H1 (cell line): ENCODE data around the gene TSC22D1. TPM values are rescaled to one million over a fixed set of nuclear protein-coding genes. Genes with fewer than 3 reads are reported as not detected.

Source experiments
- CTCF ChIA-PET: fragments of 300-600 bp; sonication (Branson Sonifier 250); formaldehyde crosslinking; loops from one replicate; lab custom pipeline; 2021; ENCODE audit not compliant: partially characterized antibody; lab: Charles Lee
- POLR2A ChIA-PET: fragments of 300-600 bp; sonication (Branson Sonifier 250); formaldehyde crosslinking; loops from one replicate; lab custom pipeline; 2021; ENCODE audit warnings: inconsistent platforms; ENCODE audit not compliant: partially characterized antibody; lab: Charles Lee
- DNase-seq, 2 experiments: peaks; one replicate each; pipeline versions ENCODE4 v3.0.0 to v3.0.0-alpha.2; 2010 to 2022; ENCODE audit warnings: low spot score in 2 of 2, low read depth in 1 of 2, mixed read lengths in 1 of 2
- FAIRE-seq: peaks from 2 replicates; lab custom pipeline; 2011; peaks lifted over from hg19 to GRCh38; lab: Jason Lieb, UNC
- H2AFZ ChIP-seq: 2 replicates; pipeline ENCODE4 v1.8.1; 2012; ENCODE audit warnings: low read length, inconsistent platforms
- H2AK5ac ChIP-seq: 2 replicates; pipeline ENCODE4 v1.6.1; 2013; ENCODE audit warnings: low read depth, low read length
- H2BK120ac ChIP-seq: replicated peaks from 2 replicates; pipeline ENCODE3; 2013; ENCODE audit warnings: low read depth, low read length, inconsistent platforms
- H2BK12ac ChIP-seq: 2 replicates; pipeline ENCODE4 v1.6.1; 2013; ENCODE audit warnings: low read depth, low read length
- H2BK15ac ChIP-seq: 2 replicates; pipeline ENCODE4 v1.6.1; 2013; ENCODE audit warnings: low read length
- H2BK20ac ChIP-seq: 2 replicates; pipeline ENCODE4 v1.6.1; 2013; ENCODE audit warnings: low read length
- H2BK5ac ChIP-seq: 2 replicates; pipeline ENCODE4 v1.6.1; 2013; ENCODE audit warnings: low read depth, low read length
- H3K14ac ChIP-seq: 2 replicates; pipeline ENCODE4 v1.6.1; 2013; ENCODE audit warnings: inconsistent platforms; ENCODE audit not compliant: insufficient read length
- H3K18ac ChIP-seq: 2 replicates; pipeline ENCODE4 v1.6.1; 2013; ENCODE audit warnings: low read length; ENCODE audit errors: extremely low read depth
- H3K23ac ChIP-seq: 2 replicates; pipeline ENCODE4 v1.6.1; 2013; ENCODE audit warnings: inconsistent platforms; ENCODE audit not compliant: insufficient read length
- H3K23me2 ChIP-seq: 2 replicates; pipeline ENCODE4 v1.6.1; 2013; ENCODE audit warnings: low read depth, low read length
- H3K27ac ChIP-seq: 2 replicates; pipeline ENCODE4 v1.6.1; 2011; ENCODE audit warnings: low read depth, low read length, inconsistent platforms
- H3K27me3 ChIP-seq, 4 experiments: replicated peaks in 1 of 4; 1 replicate in 1 of 4; 2 replicates in 3 of 4; pipeline versions ENCODE4 v1.6.1 to v1.8.1; 2011 to 2013; ENCODE audit warnings: low read length in 3 of 4, mild to moderate bottlenecking in 3 of 4, inconsistent platforms in 2 of 4, mixed read lengths in 2 of 4, moderate library complexity in 1 of 4; ENCODE audit not compliant: control insufficient read depth in 3 of 4, insufficient read depth in 3 of 4; ENCODE audit errors: extremely low read depth in 1 of 4
- H3K36me3 ChIP-seq, 4 experiments: 2 replicates each; pipeline versions ENCODE4 v1.6.1 to v1.8.1; 2011 to 2013; ENCODE audit warnings: mild to moderate bottlenecking in 4 of 4, low read length in 3 of 4, moderate library complexity in 2 of 4, control low read depth in 1 of 4, inconsistent platforms in 1 of 4; ENCODE audit not compliant: insufficient read depth in 4 of 4, control insufficient read depth in 2 of 4
- H3K4ac ChIP-seq: replicated peaks from 2 replicates; pipeline ENCODE3; 2013; ENCODE audit warnings: low read length, low read depth, mixed read lengths, inconsistent platforms; ENCODE audit not compliant: insufficient read length
- H3K4me1 ChIP-seq, 4 experiments: replicated peaks in 1 of 4; 1 replicate in 1 of 4; 2 replicates in 3 of 4; pipeline versions ENCODE4 v1.6.1 to v1.8.1; 2011 to 2013; ENCODE audit warnings: low read length in 3 of 4, inconsistent platforms in 2 of 4, mixed read lengths in 1 of 4; ENCODE audit not compliant: insufficient read depth in 4 of 4, control insufficient read depth in 3 of 4
- H3K4me2 ChIP-seq, 2 experiments: 2 replicates each; pipeline versions ENCODE4 v1.6.1 to v1.8.1; 2011 to 2013; ENCODE audit warnings: low read depth in 2 of 2, low read length in 2 of 2, control low read depth in 1 of 2, inconsistent platforms in 1 of 2, mild to moderate bottlenecking in 1 of 2; ENCODE audit not compliant: insufficient read depth in 1 of 2
- H3K4me3 ChIP-seq, 4 experiments: fragments of 200-600, 300-600 bp in 1 of 4; sonication (generic), shearing (Covaris generic), sonication (Bioruptor Twin) in 1 of 4; 2 replicates each; pipeline versions ENCODE4 v1.5.1 to v1.8.1; 2011 to 2016; ENCODE audit warnings: low read length in 4 of 4, low read depth in 3 of 4, control low read depth in 2 of 4, inconsistent platforms in 2 of 4, mild to moderate bottlenecking in 2 of 4, mixed read lengths in 1 of 4, moderate library complexity in 1 of 4; ENCODE audit not compliant: insufficient read depth in 2 of 4; ENCODE audit errors: extremely low read depth in 1 of 4
- H3K56ac ChIP-seq: replicated peaks from 2 replicates; pipeline ENCODE3; 2013; ENCODE audit warnings: low read depth, mild to moderate bottlenecking, mixed read lengths, low read length, inconsistent platforms; ENCODE audit not compliant: insufficient read length
- H3K79me1 ChIP-seq: 2 replicates; pipeline ENCODE4 v1.6.1; 2013; ENCODE audit warnings: low read depth, low read length, control low read depth
- H3K79me2 ChIP-seq, 2 experiments: 2 replicates each; pipeline versions ENCODE4 v1.6.1 to v1.8.1; 2012 to 2013; ENCODE audit warnings: low read length in 2 of 2, mild to moderate bottlenecking in 2 of 2, inconsistent platforms in 1 of 2; ENCODE audit not compliant: insufficient read depth in 2 of 2, control insufficient read depth in 1 of 2
- H3K9ac ChIP-seq, 4 experiments: replicated peaks in 1 of 4; 1 replicate in 1 of 4; 2 replicates in 3 of 4; pipeline versions ENCODE4 v1.6.1 to v1.8.1; 2011 to 2013; ENCODE audit warnings: low read depth in 3 of 4, low read length in 3 of 4, control low read depth in 2 of 4, mild to moderate bottlenecking in 2 of 4, moderate library complexity in 2 of 4, inconsistent platforms in 1 of 4; ENCODE audit errors: extremely low read depth in 1 of 4
- H3K9me3 ChIP-seq, 2 experiments: 2 replicates each; pipeline versions ENCODE4 v1.6.1 to v1.8.1; 2012 to 2013; ENCODE audit warnings: mild to moderate bottlenecking in 2 of 2, moderate library complexity in 2 of 2, control low read depth in 1 of 2, inconsistent platforms in 1 of 2, low read depth in 1 of 2, low read length in 1 of 2, mixed read lengths in 1 of 2; ENCODE audit not compliant: insufficient read depth in 2 of 2
- H4K20me1 ChIP-seq, 2 experiments: replicated peaks in 1 of 2; 2 replicates each; pipeline versions ENCODE3 to v1.8.1; 2011 to 2013; ENCODE audit warnings: inconsistent platforms in 2 of 2, low read length in 2 of 2, mild to moderate bottlenecking in 1 of 2; ENCODE audit not compliant: insufficient read depth in 2 of 2, control insufficient read depth in 1 of 2
- H4K5ac ChIP-seq: 2 replicates; pipeline ENCODE4 v1.6.1; 2013; ENCODE audit warnings: low read length, low read depth, mixed read lengths, inconsistent platforms; ENCODE audit not compliant: insufficient read length
- H4K8ac ChIP-seq: 2 replicates; pipeline ENCODE4 v1.8.0; 2013; ENCODE audit warnings: mild to moderate bottlenecking, moderate library complexity, low read length, inconsistent platforms; ENCODE audit not compliant: insufficient read depth; ENCODE audit errors: extremely low read depth
- H4K91ac ChIP-seq: replicated peaks from 2 replicates; pipeline ENCODE3; 2013; ENCODE audit warnings: low read length, mixed read lengths, inconsistent platforms; ENCODE audit not compliant: insufficient read length
- BACH1 ChIP-seq: IDR thresholded peaks from 2 replicates; pipeline ENCODE4 v1.6.1; 2012; ENCODE audit warnings: low read length, improper control_type of control experiment
- BCL11A ChIP-seq, 2 experiments: IDR thresholded peaks; one replicate each; pipeline ENCODE4 v1.6.1; 2011; ENCODE audit warnings: low read depth in 2 of 2, low read length in 2 of 2, mild to moderate bottlenecking in 2 of 2
- BRCA1 ChIP-seq: IDR thresholded peaks from 2 replicates; pipeline ENCODE4 v1.6.1; 2012; ENCODE audit warnings: low read depth, low read length, improper control_type of control experiment
- CEBPB ChIP-seq: IDR thresholded peaks from 2 replicates; pipeline ENCODE4 v1.6.1; 2012; ENCODE audit warnings: low read depth, low read length
- CHD1 ChIP-seq: IDR thresholded peaks from 2 replicates; pipeline ENCODE4 v1.6.1; 2012; ENCODE audit warnings: low read depth, low read length, improper control_type of control experiment
- EP300 ChIP-seq, 2 experiments: IDR thresholded peaks; 1 replicate in 1 of 2; 2 replicates in 1 of 2; pipeline ENCODE4 v1.6.1; 2011 to 2012; ENCODE audit warnings: low read depth in 2 of 2, low read length in 2 of 2, mild to moderate bottlenecking in 2 of 2, borderline replicate concordance in 1 of 2, inconsistent platforms in 1 of 2, moderate library complexity in 1 of 2
- GTF2F1 ChIP-seq: IDR thresholded peaks from 2 replicates; pipeline ENCODE4 v1.6.1; 2012; ENCODE audit warnings: low read depth, low read length, improper control_type of control experiment, borderline replicate concordance
- KDM1A ChIP-seq: fragments of 200-600, 300-600 bp; sonication (generic); IDR thresholded peaks from 2 replicates; pipeline ENCODE4 v1.7.1; 2016; ENCODE audit warnings: mild to moderate bottlenecking, low read length, borderline replicate concordance
- NRF1 ChIP-seq: IDR thresholded peaks from 2 replicates; pipeline ENCODE4 v1.6.1; 2011; ENCODE audit warnings: mild to moderate bottlenecking, low read depth, low read length, improper control_type of control experiment
- WGBS, 2 experiments: shearing (Covaris generic) in 1 of 2; methylation state at CpG; one replicate each; pipeline versions ENCODE4 v1.1.6 to v1.1.7; 2013 to 2015; ENCODE audit warnings: low lambda C conversion rate in 2 of 2, mixed read lengths in 2 of 2, inconsistent platforms in 1 of 2, low coverage in 1 of 2, missing lambda C conversion rate in 1 of 2; ENCODE audit not compliant: insufficient replicate concordance in 2 of 2, insufficient coverage in 1 of 2, insufficient read length in 1 of 2; ENCODE audit errors: extremely low coverage in 1 of 2, missing lambda C conversion rate in 1 of 2; 5-methylcytosine and 5-hydroxymethylcytosine counted together
- polyA plus RNA-seq, 7 experiments: library from polyadenylated mRNA; depleted of rRNA in 3 of 7; stranded (reverse) in 5 of 7; unstranded in 2 of 7; fragments of >200 nt in 5 of 7; fragments of 200-250 nt in 2 of 7; gene quantifications; 1 replicate in 5 of 7; 2 replicates in 1 of 7; 4 replicates in 1 of 7; pipeline versions ENCODE4 v1.2.1 to v1.2.3, GENCODE V29; 2011 to 2013; ENCODE audit warnings: missing spikeins in 2 of 7, mixed read lengths in 2 of 7
- total RNA-seq: library from RNA; stranded (reverse); fragmentation: NEBNext Ultra II Directional; extraction: Animal tissue kit (Norgen Biotek cat#: 25700); gene quantifications from 2 replicates; pipeline ENCODE4 v1.2.1, GENCODE V29; 2021
- TF ChIP-seq, protein P1 (sequence below): IDR thresholded peaks from 2 replicates; pipeline ENCODE4 v1.6.1; 2012; ENCODE audit warnings: low read length, inconsistent platforms

Gene TSC22D1
- total and polyA plus RNA-seq, 2 of the 8 experiments (the other 6 are each of a cell fraction or from before 2014, with no cell fraction given): 52.6 to 80.9 TPM

DNA sequence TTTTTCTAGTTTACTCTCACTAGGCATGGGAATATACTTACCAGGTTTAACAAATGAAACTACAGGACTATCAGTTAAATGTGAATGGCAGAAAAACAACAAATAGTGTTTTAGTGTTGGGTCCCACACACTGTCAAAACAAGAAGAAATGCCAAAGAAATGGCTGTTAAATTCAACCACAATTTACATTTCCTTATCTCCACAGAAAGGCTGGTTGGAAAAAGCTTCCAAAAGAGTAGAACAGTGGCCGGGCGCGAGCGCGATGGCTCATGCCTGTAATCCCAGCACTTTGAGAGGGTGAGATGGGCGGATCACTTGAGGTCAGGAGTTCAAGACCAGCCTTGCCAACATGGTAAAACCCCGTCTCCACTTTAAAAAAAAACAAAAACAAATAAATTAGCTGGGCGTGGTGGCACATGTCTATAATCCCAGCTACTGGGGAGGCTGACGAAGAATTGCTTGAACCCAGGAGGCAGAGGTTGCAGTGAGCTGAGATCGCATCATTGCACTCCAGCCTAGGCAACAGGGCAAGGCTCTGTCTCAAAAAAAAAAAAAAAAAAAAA, 136.0 kb downstream of the TSC22D1 start:
- no peaks in the 10 kb centered on the region; a peak in 2 of 7 replicates for H3K4me1 ChIP-seq
- H4K8ac ChIP-seq: no peak overlapping the region
- 86% methylated on average over 10 of the region's 10 CpGs; no CpG with 5 or more reads in 1 of the 2 experiments for WGBS, 2 experiments
- H3K4me2 ChIP-seq: no peak overlapping the region
- no peak overlapping the region for H3K4me3 ChIP-seq
- H3K23me2 ChIP-seq: no peaks in the 10 kb centered on the region
- H4K5ac ChIP-seq: no peak overlapping the region
- peaks cover 0 to 51% of the 10 kb centered on the region in 2 experiments; a peak in 2 of 4 replicates for H3K79me2 ChIP-seq
- H3K14ac ChIP-seq: no peak overlapping the region
- no peak overlapping the region for H2BK5ac ChIP-seq
- no peaks in the 10 kb centered on the region for H3K36me3 ChIP-seq
- CTCF ChIA-PET: interaction anchor here (1.0 to 7.5 kb wide), 4 partner anchors 23 to 532 kb away, joined by 3 to 38 read pairs (median 6); no protein-coding TSS in a partner anchor
- H3K23ac ChIP-seq: no peak overlapping the region
- no peaks in the 10 kb centered on the region; the same call in 1 of the 2 replicates for H3K79me1 ChIP-seq
- TF ChIP-seq NRF1: no peak
- TF ChIP-seq EP300 (IDR thresholded peaks at IDR 0.05; ENCODE audit: borderline replicate concordance in 1 of 2, low read depth in 2 of 2, low read length in 2 of 2): no peak
- no peak for TF ChIP-seq CEBPB
- TF ChIP-seq BACH1: no peak
- no peak for TF ChIP-seq GTF2F1
- no peak for TF ChIP-seq BRCA1
- no peak for TF ChIP-seq CHD1
- no peak for TF ChIP-seq BCL11A (IDR thresholded peaks at IDR 0.05; ENCODE audit: low read depth in 2 of 2, low read length in 2 of 2)
- TF ChIP-seq KDM1A: no peak
- TF ChIP-seq, protein P1, sequence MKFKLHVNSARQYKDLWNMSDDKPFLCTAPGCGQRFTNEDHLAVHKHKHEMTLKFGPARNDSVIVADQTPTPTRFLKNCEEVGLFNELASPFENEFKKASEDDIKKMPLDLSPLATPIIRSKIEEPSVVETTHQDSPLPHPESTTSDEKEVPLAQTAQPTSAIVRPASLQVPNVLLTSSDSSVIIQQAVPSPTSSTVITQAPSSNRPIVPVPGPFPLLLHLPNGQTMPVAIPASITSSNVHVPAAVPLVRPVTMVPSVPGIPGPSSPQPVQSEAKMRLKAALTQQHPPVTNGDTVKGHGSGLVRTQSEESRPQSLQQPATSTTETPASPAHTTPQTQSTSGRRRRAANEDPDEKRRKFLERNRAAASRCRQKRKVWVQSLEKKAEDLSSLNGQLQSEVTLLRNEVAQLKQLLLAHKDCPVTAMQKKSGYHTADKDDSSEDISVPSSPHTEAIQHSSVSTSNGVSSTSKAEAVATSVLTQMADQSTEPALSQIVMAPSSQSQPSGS: no peak
- TF ChIP-seq, all 59 proteins: peak for 0
- Histone ChIP-seq H4K91ac (no peak overlapping the region), H3K27ac (no peak overlapping the region), H2BK15ac (no peak overlapping the region), H3K56ac (no peak overlapping the region), H3K9ac (no peak overlapping the region), H3K27me3 (no peaks in the 10 kb centered on the region), H3K18ac (no peak overlapping the region), H3K9me3 (no peaks in the 10 kb centered on the region), H2AFZ (no peak overlapping the region), H2BK20ac (no peak overlapping the region), H4K20me1 (no peaks in the 10 kb centered on the region), H2AK5ac (no peak overlapping the region), H2BK12ac (no peak overlapping the region), H3K4ac (no peak overlapping the region), H2BK120ac (no peak overlapping the region)
- no peak for DNase-seq
- POLR2A ChIA-PET: interaction anchor here (0.6 kb wide), 1 partner anchor 540 kb away, joined by 3 read pairs; no protein-coding TSS in a partner anchor
- FAIRE-seq: no peak
